Transverse colon (tissue), 4 donors: ENCODE results near the gene DNAH3.

Experiments used
- EP300 ChIP-seq: sonication (generic); formaldehyde crosslinking; IDR thresholded peaks from one replicate; pipeline ENCODE4 v1.6.1; 2017; ENCODE audit warnings: antibody characterized with exemption, low read depth
- POLR2A ChIP-seq: fragments of 450-650 bp; IDR thresholded peaks from one replicate; pipeline ENCODE4 v1.6.1; 2016; ENCODE audit warnings: antibody characterized with exemption, mild to moderate bottlenecking, moderate library complexity
- POLR2AphosphoS5 ChIP-seq, 3 donors: sonication (generic); formaldehyde crosslinking; IDR thresholded peaks; one replicate each; pipeline ENCODE4 v1.6.1; 2016; ENCODE audit warnings: antibody characterized with exemption in 3 of 3
- TF ChIP-seq, protein P1 (sequence below), 5 experiments: fragments of 200-600 bp in 3 of 5; fragments of 450-650 bp in 2 of 5; sonication (generic) in 3 of 5; IDR thresholded peaks; 1 replicate in 2 of 5; 2 replicates in 3 of 5; pipeline ENCODE4 v1.5.1; 2016 to 2017; ENCODE audit warnings: antibody characterized with exemption in 5 of 5, inconsistent platforms in 3 of 5, mild to moderate bottlenecking in 2 of 5, moderate library complexity in 1 of 5

DNA sequence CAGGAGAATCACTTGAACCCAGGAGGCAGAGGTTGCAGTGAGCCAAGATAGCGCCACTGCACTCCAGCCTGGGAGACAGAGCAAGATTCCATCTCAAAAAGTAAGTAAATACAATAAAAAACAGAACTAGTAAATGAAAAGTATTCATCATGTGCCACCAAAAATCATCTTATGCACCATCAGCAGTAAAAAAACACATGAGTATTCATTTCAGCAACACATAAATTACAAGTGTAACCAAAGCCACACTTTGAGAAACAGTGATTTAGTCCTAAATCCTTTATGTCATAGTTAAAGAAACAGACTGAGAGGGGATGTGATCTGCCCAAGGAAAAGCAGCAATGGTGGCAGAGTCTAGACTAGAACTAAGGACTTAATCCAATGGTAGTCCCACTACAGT is 263.4 kb downstream of the DNAH3 start:
- TF ChIP-seq POLR2A: no peak
- TF ChIP-seq, protein P1, sequence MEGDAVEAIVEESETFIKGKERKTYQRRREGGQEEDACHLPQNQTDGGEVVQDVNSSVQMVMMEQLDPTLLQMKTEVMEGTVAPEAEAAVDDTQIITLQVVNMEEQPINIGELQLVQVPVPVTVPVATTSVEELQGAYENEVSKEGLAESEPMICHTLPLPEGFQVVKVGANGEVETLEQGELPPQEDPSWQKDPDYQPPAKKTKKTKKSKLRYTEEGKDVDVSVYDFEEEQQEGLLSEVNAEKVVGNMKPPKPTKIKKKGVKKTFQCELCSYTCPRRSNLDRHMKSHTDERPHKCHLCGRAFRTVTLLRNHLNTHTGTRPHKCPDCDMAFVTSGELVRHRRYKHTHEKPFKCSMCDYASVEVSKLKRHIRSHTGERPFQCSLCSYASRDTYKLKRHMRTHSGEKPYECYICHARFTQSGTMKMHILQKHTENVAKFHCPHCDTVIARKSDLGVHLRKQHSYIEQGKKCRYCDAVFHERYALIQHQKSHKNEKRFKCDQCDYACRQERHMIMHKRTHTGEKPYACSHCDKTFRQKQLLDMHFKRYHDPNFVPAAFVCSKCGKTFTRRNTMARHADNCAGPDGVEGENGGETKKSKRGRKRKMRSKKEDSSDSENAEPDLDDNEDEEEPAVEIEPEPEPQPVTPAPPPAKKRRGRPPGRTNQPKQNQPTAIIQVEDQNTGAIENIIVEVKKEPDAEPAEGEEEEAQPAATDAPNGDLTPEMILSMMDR (IDR thresholded peaks at IDR 0.05): no peak
- no peak for TF ChIP-seq EP300
- no peak for TF ChIP-seq POLR2AphosphoS5 (IDR thresholded peaks at IDR 0.05)
